ENCODE data around the gene NAGLU.

DNA sequence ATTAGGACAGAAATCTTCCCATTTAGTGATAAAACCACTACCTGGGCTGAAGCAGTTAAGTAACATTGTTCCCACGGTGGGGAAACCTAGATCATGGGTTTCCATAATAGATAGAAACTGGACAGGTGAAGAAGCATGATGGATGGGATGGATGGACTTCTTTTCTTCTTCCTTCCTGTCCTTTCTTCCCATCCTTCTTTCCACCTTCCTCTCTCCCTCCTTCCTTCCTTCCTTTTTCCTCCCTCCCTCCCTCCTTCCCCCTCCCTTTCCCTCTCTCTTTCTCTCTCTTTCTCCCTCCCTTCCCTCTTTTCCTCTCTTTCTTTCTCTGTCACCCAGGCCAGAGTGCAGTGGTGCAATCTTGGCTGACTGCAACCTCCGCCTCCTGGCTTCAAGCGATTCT is 38.4 kb downstream of the NAGLU start:
- no peak for TF ChIP-seq EZH2 (IDR thresholded peaks at IDR 0.05)
- no peak for TF ChIP-seq POLR2AphosphoS5 (IDR thresholded peaks at IDR 0.05; ENCODE audit: borderline replicate concordance, low read depth, low read length)
- no peak for TF ChIP-seq FOXP2 (optimal IDR thresholded peaks at IDR 0.05; ENCODE audit: control extremely low read depth, extremely low read length, insufficient read depth)
